MG63 (cell line): ENCODE data around the gene HPD. TPM values are rescaled to one million over a fixed set of nuclear protein-coding genes. Genes with fewer than 3 reads are reported as not detected.

Experiments used
- DNase-seq: peaks from one replicate; pipeline ENCODE4 v3.0.0-alpha.2; 2020
- H3K27me3 ChIP-seq: fragments of 250-450 bp; sonication (Bioruptor Pico); 2 replicates; pipeline ENCODE4 v1.5.1; 2020; ENCODE audit warnings: mild to moderate bottlenecking, moderate library complexity
- H3K36me3 ChIP-seq: fragments of 250-450 bp; sonication (Bioruptor Pico); 2 replicates; pipeline ENCODE4 v1.5.1; 2020; ENCODE audit warnings: mild to moderate bottlenecking, moderate library complexity
- H3K4me3 ChIP-seq: fragments of 250-450 bp; sonication (Bioruptor Pico); 2 replicates; pipeline ENCODE4 v1.5.1; 2020; ENCODE audit warnings: mild to moderate bottlenecking, moderate library complexity
- H3K9me3 ChIP-seq: fragments of 250-450 bp; sonication (Bioruptor Pico); 2 replicates; pipeline ENCODE4 v1.5.1; 2020; ENCODE audit warnings: mild to moderate bottlenecking, moderate library complexity
- total RNA-seq: library from RNA; depleted of rRNA; stranded (reverse); fragments of >200 nt; shearing (Covaris generic); gene quantifications from 2 replicates; pipeline ENCODE4 v1.2.3, GENCODE V29; 2014; ENCODE audit warnings: low replicate concordance

HPD gene
- total RNA-seq, 1 experiment from 2014 or later: 0.56 TPM

DNA sequence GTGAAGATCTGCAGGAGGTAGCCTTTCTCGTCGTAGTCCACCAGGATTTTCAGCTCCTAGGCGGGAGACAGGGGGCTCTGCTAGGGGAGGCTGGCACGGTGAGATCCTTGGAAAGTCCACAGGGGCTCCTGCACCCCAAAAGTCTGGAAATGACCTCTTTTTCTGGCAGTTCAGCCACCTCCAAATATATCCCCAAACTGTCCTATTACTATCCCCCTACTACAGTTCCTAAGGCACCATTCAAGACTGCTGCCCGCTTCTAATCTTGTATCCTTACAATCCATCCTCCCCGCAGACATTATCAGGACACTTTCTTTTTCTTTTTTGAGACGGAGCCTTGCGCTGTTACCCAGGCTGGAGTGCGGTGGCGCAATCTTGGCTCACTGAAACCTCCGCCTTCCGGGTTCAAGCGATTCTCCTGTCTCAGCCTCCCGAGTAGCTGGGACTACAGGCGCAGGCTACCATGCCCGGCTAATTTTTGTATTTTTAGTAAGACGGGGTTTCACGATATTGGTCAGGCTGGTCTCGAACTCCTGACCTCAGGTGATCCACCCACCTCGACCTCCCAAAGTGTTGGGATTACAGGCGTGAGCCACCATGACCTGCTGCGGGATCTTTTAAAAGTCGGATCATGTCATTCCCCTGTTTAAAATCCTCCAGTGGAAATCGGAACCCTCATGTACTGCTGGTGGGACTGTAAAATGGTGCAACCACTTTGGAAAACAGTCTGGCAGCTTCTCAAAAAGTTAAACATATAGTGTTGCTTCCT is 18.5 kb downstream of the HPD start:
- no peak for DNase-seq
- Histone ChIP-seq H3K27me3 (no peaks in the 10 kb centered on the region), H3K9me3 (no peaks in the 10 kb centered on the region)

DNA sequence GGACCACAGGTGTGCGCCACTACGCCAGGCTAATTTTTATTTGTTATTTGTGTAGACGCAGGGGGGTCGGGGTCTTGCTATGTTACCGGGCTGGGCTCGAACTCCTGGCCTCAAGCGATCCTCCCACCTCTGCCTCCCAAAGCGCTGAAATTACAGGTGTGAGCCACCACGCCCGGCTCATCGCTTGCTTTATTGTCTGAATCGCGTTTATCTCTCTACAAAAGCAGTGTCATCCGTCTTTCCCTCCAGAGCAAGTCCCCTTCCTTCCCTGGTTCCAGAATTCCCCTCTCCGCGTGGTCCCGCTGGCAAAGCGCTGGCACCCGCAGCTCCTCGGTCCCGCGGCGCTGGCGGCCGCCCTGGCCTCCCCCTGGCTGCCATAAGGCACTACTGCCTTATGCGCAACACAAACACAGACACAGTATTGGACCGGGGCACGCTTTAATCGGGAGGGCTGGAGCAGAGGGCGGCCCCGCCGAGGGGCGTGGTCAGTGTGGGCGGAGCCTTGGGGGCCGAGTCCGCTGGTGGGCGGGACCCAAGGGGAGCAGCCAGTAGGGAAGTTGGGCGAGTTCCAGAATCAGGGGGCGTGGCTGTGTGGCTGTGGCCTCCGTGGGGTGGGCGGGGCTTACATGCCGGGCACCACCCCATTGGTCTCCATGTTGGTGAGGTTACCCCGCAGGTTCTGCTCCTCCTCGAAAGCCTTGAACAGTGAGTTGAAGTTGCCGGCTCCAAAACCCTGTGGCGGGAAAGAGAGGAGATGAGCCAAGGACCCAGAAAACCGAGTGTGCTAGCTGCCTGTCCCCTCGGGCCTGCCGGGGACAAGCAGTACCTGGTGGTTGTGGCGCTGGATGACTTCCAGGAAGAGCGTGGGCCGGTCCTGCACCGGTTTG is 19.3 kb downstream of the HPD start:
- H3K9me3 ChIP-seq: no peaks in the 10 kb centered on the region
- no peaks in the 10 kb centered on the region for H3K27me3 ChIP-seq
- no peaks in the 10 kb centered on the region for H3K36me3 ChIP-seq
- peak overlapping the region; percentile 50 for H3K4me3 ChIP-seq
- peak; percentile 97 for DNase-seq

More for the DNA sequence above, 18.5 kb downstream of the HPD start:
- peak overlapping the region; percentile 50 for H3K4me3 ChIP-seq
- H3K36me3 ChIP-seq: no peaks in the 10 kb centered on the region

DNA sequence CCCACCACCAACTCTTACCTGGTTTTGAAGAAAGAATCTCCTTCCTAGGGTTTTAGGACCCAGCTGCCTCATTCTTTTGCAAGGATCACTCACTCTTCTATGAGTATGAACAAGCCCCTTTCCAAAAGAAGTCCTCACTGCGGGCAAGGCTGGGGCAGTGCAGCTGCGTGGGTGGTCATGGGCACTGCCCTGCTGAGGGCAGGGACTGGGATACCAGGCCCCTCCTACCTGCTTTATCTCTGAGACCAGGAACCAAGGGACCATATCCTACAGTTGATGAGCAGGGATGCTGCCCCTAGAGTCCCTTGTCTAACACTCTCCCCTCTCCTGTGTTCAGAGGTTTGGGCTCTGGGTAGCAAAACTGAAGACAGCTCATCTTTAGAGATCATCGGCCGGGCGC is 20.5 kb downstream of the HPD start:
- Histone ChIP-seq H3K9me3 (no peaks in the 10 kb centered on the region), H3K27me3 (no peaks in the 10 kb centered on the region), H3K36me3 (no peaks in the 10 kb centered on the region), H3K4me3 (no peak overlapping the region)
- DNase-seq: no peak

DNA sequence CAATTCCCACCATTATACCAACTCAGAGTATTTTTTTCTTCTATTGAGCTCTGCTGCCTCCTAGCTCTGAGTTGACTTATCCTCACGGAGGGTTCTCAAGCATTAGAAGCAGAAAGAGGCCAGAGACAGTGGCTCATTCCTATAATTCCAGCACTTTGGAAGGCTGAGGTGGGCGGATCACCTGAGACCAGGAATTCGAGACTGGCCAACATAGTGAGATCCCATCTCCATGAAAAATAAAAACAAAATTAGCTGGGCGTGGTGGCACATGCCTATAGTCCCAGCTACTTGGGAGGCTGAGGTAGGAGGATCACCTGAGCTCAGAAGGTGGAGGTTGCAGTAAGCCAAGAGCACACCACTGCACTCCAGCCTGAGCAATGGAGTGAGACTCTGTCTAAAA is 21.0 kb downstream of the HPD start:
- H3K4me3 ChIP-seq: no peak overlapping the region
- DNase-seq: no peak
- no peaks in the 10 kb centered on the region for H3K36me3 ChIP-seq
- no peaks in the 10 kb centered on the region for H3K9me3 ChIP-seq
- no peaks in the 10 kb centered on the region for H3K27me3 ChIP-seq

DNA sequence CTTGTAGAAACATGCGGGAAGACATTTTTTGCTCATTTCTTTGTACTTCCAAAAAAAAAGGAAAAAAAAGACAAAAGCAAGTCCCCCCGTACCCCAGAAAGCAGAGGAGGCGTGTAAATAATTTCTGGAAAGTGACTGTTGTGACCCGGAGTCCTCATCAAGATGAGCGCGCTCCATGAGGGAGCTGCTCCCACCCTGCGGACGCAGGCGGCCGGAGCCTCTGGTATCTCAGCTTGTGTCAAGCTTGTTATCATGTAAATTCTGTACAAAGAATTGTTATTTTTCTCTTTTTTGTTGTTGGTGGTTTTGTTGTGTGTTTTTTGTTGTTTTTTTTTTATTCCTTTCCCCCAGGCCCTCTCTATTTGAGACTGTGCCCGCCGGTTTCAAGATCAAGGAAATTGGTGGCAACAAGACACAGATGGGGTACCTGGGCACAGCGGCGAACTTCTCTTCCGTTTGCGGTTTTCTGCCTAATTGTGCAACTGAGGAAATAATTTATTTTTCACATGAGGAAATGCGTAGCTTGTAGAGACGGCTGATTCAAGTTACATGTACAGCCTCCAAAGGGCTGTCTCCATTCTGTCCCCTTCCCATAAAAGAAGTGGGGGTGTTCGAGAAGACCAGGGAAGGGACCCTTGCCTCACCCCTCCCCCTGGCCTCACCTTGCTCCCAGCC is 27.0 kb downstream of the HPD start:
- no peak overlapping the region for H3K4me3 ChIP-seq
- no peaks in the 10 kb centered on the region for H3K9me3 ChIP-seq
- H3K36me3 ChIP-seq: peaks cover 26% of the 10 kb centered on the region
- DNase-seq: no peak
- H3K27me3 ChIP-seq: no peaks in the 10 kb centered on the region

DNA sequence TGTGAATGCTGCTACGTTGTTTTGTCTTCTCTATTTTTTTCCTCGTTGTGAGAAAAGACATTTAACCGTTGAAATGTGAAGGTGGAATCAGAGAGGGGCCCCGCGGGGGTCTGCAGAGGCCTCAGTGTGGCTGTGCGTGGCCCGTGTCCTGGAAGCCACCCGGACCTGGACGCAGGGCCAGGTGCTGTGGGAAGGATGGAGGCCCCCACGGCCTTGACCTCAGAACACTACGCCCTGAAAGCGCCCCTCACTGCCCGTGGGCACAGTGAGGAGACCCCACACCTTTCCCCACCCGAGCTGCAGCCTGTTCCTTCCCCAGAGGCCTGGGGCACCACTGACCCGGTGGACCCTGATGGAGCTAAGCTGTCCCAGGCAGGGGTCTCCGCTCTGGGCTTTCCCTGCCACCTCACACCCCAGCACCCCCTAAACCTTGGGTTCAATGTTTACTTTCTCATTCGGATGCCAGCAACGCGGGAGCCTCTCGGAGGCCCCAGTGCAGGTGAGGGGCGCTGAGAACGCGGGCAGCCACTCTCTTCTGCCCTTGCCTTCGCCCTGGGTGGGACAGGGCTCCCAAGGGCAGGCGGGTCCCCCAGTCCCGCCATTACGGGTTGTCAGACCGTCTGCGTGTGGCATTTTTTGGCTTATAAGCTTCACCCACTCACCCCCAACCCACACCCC is 27.9 kb downstream of the HPD start:
- H3K27me3 ChIP-seq: no peaks in the 10 kb centered on the region
- no peaks in the 10 kb centered on the region for H3K9me3 ChIP-seq
- peaks cover 34% of the 10 kb centered on the region for H3K36me3 ChIP-seq
- DNase-seq: no peak
- H3K4me3 ChIP-seq: no peak overlapping the region

DNA sequence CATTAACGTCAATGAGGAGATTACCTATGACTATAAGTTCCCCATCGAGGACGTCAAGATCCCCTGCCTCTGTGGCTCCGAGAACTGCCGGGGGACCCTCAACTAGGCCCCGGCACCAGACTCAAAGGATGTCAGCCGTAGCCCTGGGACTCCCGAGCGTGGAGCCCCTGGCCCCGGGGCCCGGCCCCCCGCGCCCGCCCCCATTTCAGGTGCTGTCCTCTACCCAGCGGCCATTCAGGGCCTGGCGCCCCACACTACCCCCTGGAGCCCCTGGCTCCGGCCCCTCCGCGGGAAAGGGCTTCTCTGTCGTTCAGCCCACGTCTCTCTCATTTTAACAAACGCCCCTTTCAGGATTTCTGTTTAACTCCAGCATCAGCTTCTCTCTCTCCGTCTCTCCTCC is 28.5 kb downstream of the HPD start:
- Histone ChIP-seq H3K4me3 (no peak overlapping the region), H3K36me3 (peaks cover 36% of the 10 kb centered on the region)
- DNase-seq: no peak

DNA sequence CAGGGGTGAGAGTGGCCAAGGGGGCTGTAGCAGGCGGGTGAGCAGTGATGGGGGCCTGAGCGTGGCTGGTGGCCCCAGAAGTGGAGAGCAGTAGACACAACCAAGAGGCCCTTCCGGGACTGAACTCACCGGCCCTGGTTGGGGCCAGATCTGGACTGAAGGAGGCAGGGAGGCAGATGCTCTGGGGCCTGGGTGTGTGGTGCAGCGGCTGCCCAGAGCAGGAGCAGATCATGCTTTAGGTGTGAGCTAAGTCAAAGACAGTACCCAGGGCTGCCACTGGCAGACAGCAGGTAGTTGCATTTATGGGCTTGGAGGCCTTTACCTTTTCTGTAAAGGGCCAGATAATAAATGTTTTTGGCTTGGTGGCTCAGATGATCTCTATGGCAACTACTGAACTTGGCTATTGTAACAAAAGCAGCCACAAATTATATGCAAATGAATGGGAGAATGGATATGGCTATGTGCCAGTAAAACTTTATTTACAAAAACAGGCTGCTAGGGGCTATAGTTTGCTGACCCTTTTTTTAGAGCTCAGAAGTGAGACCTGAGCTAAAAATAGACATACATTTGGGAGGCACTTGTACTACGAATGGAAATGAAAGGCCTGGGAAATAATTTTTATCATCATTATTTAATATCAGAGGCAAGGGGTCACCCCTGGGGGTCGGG is 29.3 kb downstream of the HPD start:
- no peaks in the 10 kb centered on the region for H3K27me3 ChIP-seq
- H3K36me3 ChIP-seq: peaks cover 36% of the 10 kb centered on the region
- no peaks in the 10 kb centered on the region for H3K9me3 ChIP-seq
- H3K4me3 ChIP-seq: no peak overlapping the region
- no peak for DNase-seq

More for the DNA sequence above, 28.5 kb downstream of the HPD start:
- H3K27me3 ChIP-seq: no peaks in the 10 kb centered on the region
- H3K9me3 ChIP-seq: no peaks in the 10 kb centered on the region

DNA sequence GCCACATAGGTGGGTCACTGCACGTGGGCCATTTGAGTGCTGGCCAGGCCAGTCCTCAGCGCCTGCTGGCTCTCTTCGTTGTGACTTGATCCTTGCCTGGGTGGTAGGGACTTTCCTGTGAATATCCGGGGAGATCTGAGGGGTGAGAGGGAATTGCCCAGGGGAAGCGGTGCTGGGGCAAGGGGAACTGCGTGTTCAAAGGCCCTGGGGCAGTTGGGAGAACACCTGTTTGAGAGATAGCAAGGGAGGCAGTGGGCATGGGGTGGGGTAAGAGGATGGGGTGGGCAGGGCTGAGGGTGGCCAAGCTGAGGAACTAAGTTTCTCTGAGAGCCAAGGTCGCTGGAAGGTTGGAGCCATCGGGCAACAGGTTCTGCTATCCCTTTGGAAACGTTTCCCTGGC is 29.8 kb downstream of the HPD start:
- Histone ChIP-seq H3K9me3 (no peaks in the 10 kb centered on the region), H3K27me3 (no peaks in the 10 kb centered on the region), H3K36me3 (peaks cover 40% of the 10 kb centered on the region), H3K4me3 (no peak overlapping the region)
- DNase-seq: no peak

DNA sequence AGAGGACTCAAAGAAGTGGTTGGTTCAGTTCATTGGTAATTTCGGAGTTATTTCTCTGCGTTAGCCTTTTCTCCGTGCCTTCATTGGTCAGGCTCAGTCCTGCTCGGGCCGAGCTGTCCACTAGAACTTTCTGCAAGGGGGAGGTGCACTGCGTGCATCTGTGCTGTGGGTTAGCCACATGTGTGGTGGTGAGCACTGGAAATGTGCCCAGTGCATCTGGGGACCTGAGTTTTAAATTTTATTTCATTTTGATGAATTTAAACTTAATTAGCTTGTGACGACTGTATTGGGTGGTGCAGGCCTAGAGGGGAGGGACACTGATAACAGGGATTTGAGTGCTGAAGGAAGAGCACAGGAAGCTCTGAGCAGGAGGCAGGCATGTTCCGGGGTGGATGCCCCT is 30.4 kb downstream of the HPD start:
- Histone ChIP-seq H3K27me3 (no peaks in the 10 kb centered on the region), H3K4me3 (no peak overlapping the region), H3K9me3 (no peaks in the 10 kb centered on the region), H3K36me3 (peaks cover 46% of the 10 kb centered on the region)
- DNase-seq: no peak

DNA sequence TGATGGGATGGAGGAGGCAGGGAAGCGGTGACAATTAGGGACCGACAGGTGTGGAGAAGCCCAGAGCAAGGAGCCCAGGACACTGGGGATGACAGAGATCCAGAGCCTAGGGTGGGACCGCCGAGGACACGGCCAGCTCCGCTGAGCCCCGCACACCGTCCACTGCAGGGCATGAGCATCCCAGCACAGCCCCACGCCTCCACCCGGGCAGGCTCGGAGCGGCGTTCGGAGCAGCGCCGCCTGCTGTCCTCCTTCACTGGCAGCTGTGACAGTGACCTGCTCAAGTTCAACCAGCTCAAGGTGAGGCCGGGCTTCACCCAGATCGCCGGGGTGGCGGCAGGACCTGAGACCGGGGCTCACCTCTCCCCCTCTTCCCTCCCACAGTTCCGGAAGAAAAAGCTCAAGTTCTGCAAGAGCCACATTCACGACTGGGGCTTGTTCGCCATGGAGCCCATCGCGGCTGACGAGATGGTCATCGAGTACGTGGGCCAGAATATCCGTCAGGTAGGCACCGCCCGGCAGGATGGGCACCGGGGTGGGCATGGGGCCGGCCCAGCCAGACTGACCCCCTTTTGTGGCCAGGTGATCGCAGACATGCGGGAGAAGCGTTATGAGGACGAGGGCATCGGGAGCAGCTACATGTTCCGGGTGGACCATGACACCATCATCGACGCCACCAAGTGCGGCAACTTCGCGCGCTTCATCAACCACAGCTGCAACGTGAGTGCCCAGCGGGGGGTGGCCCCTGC is 31.1 kb downstream of the HPD start:
- no peak for DNase-seq
- H3K27me3 ChIP-seq: no peaks in the 10 kb centered on the region
- no peak overlapping the region for H3K4me3 ChIP-seq
- no peaks in the 10 kb centered on the region for H3K9me3 ChIP-seq
- H3K36me3 ChIP-seq: peaks cover 47% of the 10 kb centered on the region

DNA sequence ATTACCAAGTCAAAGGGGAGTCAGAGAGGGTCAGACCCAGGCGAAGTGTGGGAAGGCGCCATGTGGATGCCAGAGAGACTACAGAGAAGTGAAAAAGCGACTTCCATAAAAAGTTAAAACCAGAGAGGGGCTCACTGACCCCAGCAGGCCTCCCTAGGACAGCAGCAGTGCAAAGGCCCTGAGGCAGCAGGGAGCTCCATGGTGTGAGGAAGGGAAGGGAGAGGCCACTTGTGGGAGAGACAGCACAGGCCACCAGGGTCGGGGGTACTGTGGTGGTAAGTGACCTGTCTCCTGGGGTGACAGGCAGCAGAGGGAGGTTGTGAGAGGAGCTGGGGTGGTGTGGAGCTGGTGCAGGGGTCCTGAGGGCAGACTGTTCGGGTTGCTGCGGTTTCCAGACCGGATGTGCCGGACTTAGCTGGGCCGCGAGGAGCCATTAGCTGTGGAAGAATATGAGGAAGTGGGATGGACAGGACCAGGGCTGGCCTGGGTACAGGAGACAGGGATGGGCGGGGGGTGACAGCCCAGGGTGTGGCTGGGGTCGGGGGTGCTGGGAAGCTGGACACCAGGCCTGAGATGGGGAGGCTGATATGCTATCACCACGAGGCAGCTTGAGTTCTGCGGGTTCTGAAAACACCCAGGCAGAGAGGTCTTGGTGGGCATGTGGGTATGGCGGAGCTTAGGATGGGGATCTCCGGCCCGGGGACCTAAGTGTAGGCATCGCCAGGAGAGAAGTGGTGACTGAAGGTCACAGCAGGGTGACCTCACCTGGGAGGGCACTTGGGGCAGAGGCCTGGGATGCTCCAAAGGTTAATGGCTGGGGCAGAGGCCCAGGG is 32.1 kb downstream of the HPD start:
- Histone ChIP-seq H3K4me3 (no peak overlapping the region), H3K9me3 (no peaks in the 10 kb centered on the region), H3K36me3 (peaks cover 46% of the 10 kb centered on the region), H3K27me3 (no peaks in the 10 kb centered on the region)
- no peak for DNase-seq

DNA sequence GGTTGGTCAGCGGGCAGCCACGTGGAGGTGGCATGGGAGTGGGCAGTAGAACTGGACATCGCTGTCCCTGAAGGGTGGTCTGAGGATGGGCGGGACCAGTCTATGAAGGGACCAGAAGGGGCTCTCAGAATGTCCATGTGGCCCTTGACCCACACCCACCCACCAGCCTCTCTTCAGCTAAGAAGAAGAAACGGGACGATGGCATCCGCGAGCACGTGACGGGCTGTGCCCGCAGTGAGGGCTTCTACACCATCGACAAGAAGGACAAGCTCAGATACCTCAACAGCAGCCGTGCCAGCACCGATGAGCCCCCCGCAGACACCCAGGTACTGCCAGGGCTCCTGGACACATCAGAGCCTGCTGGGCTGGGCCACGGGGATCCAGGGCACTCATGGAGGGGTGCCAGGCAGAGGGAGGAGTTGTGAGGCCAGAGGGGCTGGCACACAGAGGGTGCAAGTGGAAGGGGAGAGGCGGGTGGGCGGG is 33.6 kb downstream of the HPD start:
- DNase-seq: no peak
- H3K9me3 ChIP-seq: no peaks in the 10 kb centered on the region
- peaks cover 56% of the 10 kb centered on the region for H3K36me3 ChIP-seq
- H3K4me3 ChIP-seq: no peak overlapping the region
- H3K27me3 ChIP-seq: no peaks in the 10 kb centered on the region

DNA sequence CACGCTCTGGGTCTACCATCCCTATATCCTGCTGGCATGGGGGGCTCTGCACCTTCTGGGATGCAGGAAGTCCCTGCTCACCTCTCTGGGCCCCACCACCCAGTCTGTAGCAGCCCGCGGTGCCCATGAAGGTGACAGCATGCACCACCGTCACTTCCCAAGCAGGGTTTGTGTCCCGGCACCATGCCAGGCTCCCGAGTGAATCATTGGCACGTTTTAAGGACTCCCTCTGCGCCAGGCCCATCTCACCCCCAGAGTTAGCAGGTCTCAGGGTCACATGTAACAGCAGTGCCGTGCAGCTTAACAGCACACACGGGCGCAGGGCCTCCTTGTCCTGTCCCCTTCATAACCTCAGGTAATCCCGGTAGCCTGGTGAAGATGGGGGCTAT is 34.9 kb downstream of the HPD start:
- no peak for DNase-seq
- Histone ChIP-seq H3K27me3 (no peaks in the 10 kb centered on the region), H3K4me3 (no peak overlapping the region), H3K36me3 (peaks cover 60% of the 10 kb centered on the region), H3K9me3 (no peaks in the 10 kb centered on the region)
